SK-N-SH treated with all-trans-retinoic acid at 6 μM for 48 hours (cell line): ENCODE results near the gene ADSS1.

Experiments
- ATAC-seq: fragments of 200-7000 bp; cut with Tn5 transposase; 3 replicates; pipeline ENCODE4 v1.9.1; 2020; ENCODE audit warnings: mild to moderate bottlenecking, moderate library complexity
- ARNTL ChIP-seq: fragments of 450-650 bp; formaldehyde crosslinking; IDR thresholded peaks from 2 replicates; pipeline ENCODE4 v1.5.0; 2020; ENCODE audit warnings: low read depth, mild to moderate bottlenecking, moderate library complexity, borderline replicate concordance
- BACH2 ChIP-seq: fragments of 250-450 bp; sonication (Bioruptor Pico); IDR thresholded peaks from 2 replicates; pipeline ENCODE4 v1.9.0; 2021; ENCODE audit warnings: mild to moderate bottlenecking, borderline replicate concordance
- CREB5 ChIP-seq: fragments of 250-450 bp; sonication (Bioruptor Pico); IDR thresholded peaks from 2 replicates; pipeline ENCODE4 v1.5.1; 2020; ENCODE audit warnings: low read depth, mild to moderate bottlenecking, moderate library complexity
- ESRRG ChIP-seq: fragments of 250-450 bp; sonication (Bioruptor Pico); IDR thresholded peaks from 2 replicates; pipeline ENCODE4 v1.6.1; 2021; ENCODE audit warnings: mild to moderate bottlenecking
- ISL1 ChIP-seq: fragments of 250-450 bp; sonication (Bioruptor Pico); IDR thresholded peaks from 2 replicates; pipeline ENCODE4 v2.1.2; 2022; ENCODE audit warnings: mild to moderate bottlenecking, moderate library complexity
- PATZ1 ChIP-seq: fragments of 250-450 bp; sonication (Bioruptor Pico); IDR thresholded peaks from 2 replicates; pipeline ENCODE4 v1.8.0; 2020; ENCODE audit warnings: mild to moderate bottlenecking, moderate library complexity, borderline replicate concordance
- POU6F1 ChIP-seq: fragments of 250-450 bp; sonication (Bioruptor Pico); IDR thresholded peaks from 2 replicates; pipeline ENCODE4 v1.8.0; 2021; ENCODE audit warnings: low read depth, mild to moderate bottlenecking, moderate library complexity, borderline replicate concordance
- PPARA ChIP-seq: fragments of 250-450 bp; sonication (Bioruptor Pico); IDR thresholded peaks from 2 replicates; pipeline ENCODE4 v1.5.0; 2020; ENCODE audit warnings: mild to moderate bottlenecking, borderline replicate concordance
- RARB ChIP-seq: fragments of 250-450 bp; sonication (Bioruptor Pico); IDR thresholded peaks from 2 replicates; pipeline ENCODE4 v1.8.0; 2021; ENCODE audit warnings: mild to moderate bottlenecking, moderate library complexity
- SNAI2 ChIP-seq: fragments of 250-450 bp; sonication (Bioruptor Pico); IDR thresholded peaks from 2 replicates; pipeline ENCODE4 v1.5.0; 2020; ENCODE audit warnings: mild to moderate bottlenecking, moderate library complexity
- TOX ChIP-seq: fragments of 250-450 bp; sonication (Bioruptor Pico); IDR thresholded peaks from 2 replicates; pipeline ENCODE4 v1.8.0; 2021; ENCODE audit warnings: mild to moderate bottlenecking, moderate library complexity, borderline replicate concordance
- ZC3H10 ChIP-seq: fragments of 250-450 bp; sonication (Bioruptor Pico); IDR thresholded peaks from 2 replicates; pipeline ENCODE4 v1.5.1; 2021; ENCODE audit warnings: mild to moderate bottlenecking, moderate library complexity
- ZFP3 ChIP-seq: fragments of 250-450 bp; sonication (Bioruptor Pico); IDR thresholded peaks from 2 replicates; pipeline ENCODE4 v1.5.0; 2020; ENCODE audit warnings: mild to moderate bottlenecking, moderate library complexity
- ZFP30 ChIP-seq: fragments of 450-650 bp; formaldehyde crosslinking; IDR thresholded peaks from 2 replicates; pipeline ENCODE4 v1.5.0; 2022; ENCODE audit warnings: mild to moderate bottlenecking, moderate library complexity
- ZNF565 ChIP-seq: fragments of 450-650 bp; formaldehyde crosslinking; conservative IDR thresholded peaks from 2 replicates; pipeline ENCODE4 v1.5.0; 2020; ENCODE audit warnings: low read depth, mild to moderate bottlenecking, moderate library complexity
- ZNF70 ChIP-seq: fragments of 450-650 bp; formaldehyde crosslinking; IDR thresholded peaks from 2 replicates; pipeline ENCODE4 v1.5.0; 2020; ENCODE audit warnings: mild to moderate bottlenecking, moderate library complexity
- ZNF8 ChIP-seq: fragments of 450-650 bp; formaldehyde crosslinking; IDR thresholded peaks from 2 replicates; pipeline ENCODE4 v1.5.0; 2020; ENCODE audit warnings: mild to moderate bottlenecking, moderate library complexity
- TF ChIP-seq, protein P1 (sequence below): fragments of 250-450 bp; sonication (Bioruptor Pico); IDR thresholded peaks from 2 replicates; pipeline ENCODE4 v1.5.0; 2020; ENCODE audit warnings: mild to moderate bottlenecking, moderate library complexity
- TF ChIP-seq, protein P2 (sequence below): fragments of 250-450 bp; sonication (Bioruptor Pico); IDR thresholded peaks from 2 replicates; pipeline ENCODE4 v1.5.1; 2021; ENCODE audit warnings: mild to moderate bottlenecking, moderate library complexity

Gene ADSS1

GRCh38 chr14:104777808-104778249 is 53.8 kb downstream of the ADSS1 start:
- no peak for TF ChIP-seq BACH2
- TF ChIP-seq ZNF8 (CRISPR knock-in tag) = no peak
- no peak for TF ChIP-seq ZFP30
- no peak for TF ChIP-seq POU6F1 (CRISPR knock-in tag)
- no peak for TF ChIP-seq PATZ1
- no peak for TF ChIP-seq TOX (CRISPR knock-in tag)
- no peak for TF ChIP-seq RARB (CRISPR knock-in tag)
- TF ChIP-seq, protein P1, sequence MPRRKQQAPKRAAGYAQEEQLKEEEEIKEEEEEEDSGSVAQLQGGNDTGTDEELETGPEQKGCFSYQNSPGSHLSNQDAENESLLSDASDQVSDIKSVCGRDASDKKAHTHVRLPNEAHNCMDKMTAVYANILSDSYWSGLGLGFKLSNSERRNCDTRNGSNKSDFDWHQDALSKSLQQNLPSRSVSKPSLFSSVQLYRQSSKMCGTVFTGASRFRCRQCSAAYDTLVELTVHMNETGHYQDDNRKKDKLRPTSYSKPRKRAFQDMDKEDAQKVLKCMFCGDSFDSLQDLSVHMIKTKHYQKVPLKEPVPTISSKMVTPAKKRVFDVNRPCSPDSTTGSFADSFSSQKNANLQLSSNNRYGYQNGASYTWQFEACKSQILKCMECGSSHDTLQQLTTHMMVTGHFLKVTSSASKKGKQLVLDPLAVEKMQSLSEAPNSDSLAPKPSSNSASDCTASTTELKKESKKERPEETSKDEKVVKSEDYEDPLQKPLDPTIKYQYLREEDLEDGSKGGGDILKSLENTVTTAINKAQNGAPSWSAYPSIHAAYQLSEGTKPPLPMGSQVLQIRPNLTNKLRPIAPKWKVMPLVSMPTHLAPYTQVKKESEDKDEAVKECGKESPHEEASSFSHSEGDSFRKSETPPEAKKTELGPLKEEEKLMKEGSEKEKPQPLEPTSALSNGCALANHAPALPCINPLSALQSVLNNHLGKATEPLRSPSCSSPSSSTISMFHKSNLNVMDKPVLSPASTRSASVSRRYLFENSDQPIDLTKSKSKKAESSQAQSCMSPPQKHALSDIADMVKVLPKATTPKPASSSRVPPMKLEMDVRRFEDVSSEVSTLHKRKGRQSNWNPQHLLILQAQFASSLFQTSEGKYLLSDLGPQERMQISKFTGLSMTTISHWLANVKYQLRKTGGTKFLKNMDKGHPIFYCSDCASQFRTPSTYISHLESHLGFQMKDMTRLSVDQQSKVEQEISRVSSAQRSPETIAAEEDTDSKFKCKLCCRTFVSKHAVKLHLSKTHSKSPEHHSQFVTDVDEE = no peak
- TF ChIP-seq ZNF565 (CRISPR knock-in tag) = no peak
- no peak for TF ChIP-seq PPARA (CRISPR knock-in tag)
- ATAC-seq = no peak

DNA sequence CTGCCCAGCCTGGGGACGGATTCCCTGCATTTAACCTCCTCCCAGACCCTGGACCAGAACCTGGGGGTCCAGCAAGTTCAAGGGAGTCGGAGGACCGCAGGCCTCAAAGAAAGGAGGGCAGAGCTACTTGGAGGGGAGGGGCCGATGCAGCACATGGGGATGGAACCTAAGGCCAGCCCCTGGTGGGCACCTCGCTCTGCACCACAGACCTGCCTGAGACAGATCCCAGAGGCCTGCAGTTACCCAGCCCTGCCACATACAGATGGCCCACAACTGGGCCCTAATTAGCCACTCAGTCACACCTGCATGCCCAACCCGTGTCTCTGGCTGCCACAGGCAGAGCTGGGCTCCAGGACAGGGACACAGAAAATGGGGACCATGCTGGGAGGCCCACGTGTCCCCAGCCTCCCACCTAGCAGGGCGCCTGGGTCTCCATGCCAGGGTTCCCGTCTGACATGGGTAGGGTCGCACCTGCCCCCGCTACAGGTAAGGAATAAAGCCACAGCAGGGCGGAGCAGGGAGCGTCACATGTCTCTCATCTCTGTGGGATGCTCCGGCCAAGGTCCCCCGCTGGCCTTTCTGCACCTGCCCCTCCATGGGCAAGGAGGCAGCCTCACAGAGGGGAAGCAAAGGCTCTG is 54.8 kb downstream of the ADSS1 start:
- ATAC-seq = no peak
- no peak for TF ChIP-seq PPARA (CRISPR knock-in tag)

DNA sequence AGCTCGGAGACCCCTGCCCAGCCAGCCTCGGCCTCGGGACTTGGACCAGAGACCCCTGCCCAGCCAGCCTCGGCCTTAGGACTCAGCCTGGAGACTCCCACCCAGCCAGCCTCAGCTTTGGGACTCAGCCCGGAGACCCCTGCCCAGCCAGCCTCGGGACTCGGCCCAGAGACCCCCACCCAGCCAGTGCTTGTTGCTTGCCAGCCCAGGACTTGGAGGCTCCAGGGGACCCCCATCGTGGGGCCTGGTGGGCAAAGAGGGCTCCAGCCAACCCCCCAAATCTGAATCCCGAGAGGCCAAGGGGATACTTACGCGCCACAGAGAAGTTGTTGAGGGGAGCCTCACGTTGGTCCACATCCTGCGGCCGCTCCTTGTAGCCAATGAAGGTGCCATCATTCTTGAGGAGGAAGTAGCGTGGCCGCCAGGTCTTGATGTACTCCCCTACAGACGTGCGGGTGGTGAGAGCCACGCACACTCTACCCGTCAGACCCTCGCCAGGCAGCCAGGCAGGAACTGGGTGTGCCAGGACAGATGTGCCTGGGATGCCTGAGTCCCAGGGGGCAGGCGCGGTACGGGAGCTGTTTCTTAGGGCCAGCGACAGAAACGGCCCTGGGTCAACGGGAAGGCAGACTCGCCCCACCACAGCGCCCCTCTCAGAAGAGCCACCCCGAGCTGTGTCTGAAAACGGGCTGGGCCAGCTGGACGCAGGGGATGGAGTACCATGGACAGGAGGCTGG is 55.9 kb downstream of the ADSS1 start:
- no peak for TF ChIP-seq ZNF8 (CRISPR knock-in tag)
- no peak for TF ChIP-seq SNAI2 (CRISPR knock-in tag)
- TF ChIP-seq ESRRG (CRISPR knock-in tag) = no peak
- no peak for TF ChIP-seq ZC3H10 (CRISPR knock-in tag)
- no peak for TF ChIP-seq ZFP3 (CRISPR knock-in tag)
- no peak for TF ChIP-seq ISL1 (CRISPR knock-in tag)
- TF ChIP-seq PPARA (CRISPR knock-in tag) = no peak
- no peak for TF ChIP-seq ARNTL (CRISPR knock-in tag)
- TF ChIP-seq CREB5 (CRISPR knock-in tag) = no peak
- TF ChIP-seq, protein P2, sequence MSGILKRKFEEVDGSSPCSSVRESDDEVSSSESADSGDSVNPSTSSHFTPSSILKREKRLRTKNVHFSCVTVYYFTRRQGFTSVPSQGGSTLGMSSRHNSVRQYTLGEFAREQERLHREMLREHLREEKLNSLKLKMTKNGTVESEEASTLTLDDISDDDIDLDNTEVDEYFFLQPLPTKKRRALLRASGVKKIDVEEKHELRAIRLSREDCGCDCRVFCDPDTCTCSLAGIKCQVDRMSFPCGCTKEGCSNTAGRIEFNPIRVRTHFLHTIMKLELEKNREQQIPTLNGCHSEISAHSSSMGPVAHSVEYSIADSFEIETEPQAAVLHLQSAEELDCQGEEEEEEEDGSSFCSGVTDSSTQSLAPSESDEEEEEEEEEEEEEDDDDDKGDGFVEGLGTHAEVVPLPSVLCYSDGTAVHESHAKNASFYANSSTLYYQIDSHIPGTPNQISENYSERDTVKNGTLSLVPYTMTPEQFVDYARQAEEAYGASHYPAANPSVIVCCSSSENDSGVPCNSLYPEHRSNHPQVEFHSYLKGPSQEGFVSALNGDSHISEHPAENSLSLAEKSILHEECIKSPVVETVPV (CRISPR knock-in tag) = no peak
- TF ChIP-seq, protein P1 = no peak
- no peak for TF ChIP-seq PATZ1
- TF ChIP-seq ZNF70 = no peak
- no peak for TF ChIP-seq TOX (CRISPR knock-in tag)
- no peak for TF ChIP-seq ZNF565 (CRISPR knock-in tag)
- TF ChIP-seq BACH2 = no peak
- no peak for ATAC-seq
